Heart left ventricle (tissue), 13 donors: ENCODE data around the gene ZRANB1.

Source experiments
- POLR2A ChIP-seq, 2 donors: fragments of 450-650 bp; IDR thresholded peaks; one replicate each; pipeline ENCODE4 v1.6.1; 2017; ENCODE audit warnings: antibody characterized with exemption in 2 of 2, mild to moderate bottlenecking in 2 of 2, moderate library complexity in 2 of 2
- TF ChIP-seq, protein P1 (sequence below), 12 donors: fragments of 200-600 bp; sonication (generic) in 4 of 12; IDR thresholded peaks; one replicate each; pipeline versions ENCODE4 v1.5.0 to v1.8.0; 2018 to 2022; ENCODE audit warnings: antibody characterized with exemption in 12 of 12, mild to moderate bottlenecking in 5 of 12
- donor health status: ischemic (EF 13 %, LVEDD 7.1; RV severe dilation, severe dysfunction).
- donor health status: DM: no; HTN: yes; CAD: no.
- donor health status: DM: no; HTN: no; CAD: no.
- donor health status: ischemic (EF 25% LVEDD 6.9; RV normal size, moderate dysfunction).
- donor health status: ischemic (EF 25% LVEDD 5.7; RV mildly dilated, moderate dysfunction).
- donor health status: ischemic (EF 35%, LVEDD 5.7; RV mildly dilated, moderate dysfunction).
- donor health status: nonischemic (EF 11% LVEDD 7.7; RV severe dilation, severe dysfunction).
- donor health status: DM: yes; HTN: yes; CAD: no.
- donor health status: PGD.
- donor health status: ischemic (EF 29% LVEDD 5.4; RV normal size, mild dysfunction).
- donor health status: nonischemic (EF 23%, LVEDD 6.1; RV moderate dilation, normal function).

DNA sequence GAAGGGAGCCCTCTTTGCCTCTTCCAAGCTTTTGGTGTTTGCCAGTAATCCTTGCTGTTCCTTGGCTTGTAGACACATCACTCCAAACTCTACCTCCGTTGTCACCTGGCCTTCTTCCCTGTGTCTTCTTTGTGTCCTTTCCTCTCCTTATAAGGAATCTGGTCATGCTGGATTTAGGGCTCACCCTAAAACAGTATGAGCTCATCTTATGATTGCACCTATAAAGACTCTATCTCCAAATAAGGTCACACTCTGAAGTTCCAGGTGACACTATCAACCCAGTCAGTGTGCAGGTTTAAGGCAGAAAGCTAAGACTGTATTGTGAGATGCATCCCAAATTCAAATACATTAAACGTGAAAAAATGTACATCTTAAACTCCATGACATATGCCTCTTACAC is 49.0 kb upstream of the ZRANB1 start:
- TF ChIP-seq, protein P1, sequence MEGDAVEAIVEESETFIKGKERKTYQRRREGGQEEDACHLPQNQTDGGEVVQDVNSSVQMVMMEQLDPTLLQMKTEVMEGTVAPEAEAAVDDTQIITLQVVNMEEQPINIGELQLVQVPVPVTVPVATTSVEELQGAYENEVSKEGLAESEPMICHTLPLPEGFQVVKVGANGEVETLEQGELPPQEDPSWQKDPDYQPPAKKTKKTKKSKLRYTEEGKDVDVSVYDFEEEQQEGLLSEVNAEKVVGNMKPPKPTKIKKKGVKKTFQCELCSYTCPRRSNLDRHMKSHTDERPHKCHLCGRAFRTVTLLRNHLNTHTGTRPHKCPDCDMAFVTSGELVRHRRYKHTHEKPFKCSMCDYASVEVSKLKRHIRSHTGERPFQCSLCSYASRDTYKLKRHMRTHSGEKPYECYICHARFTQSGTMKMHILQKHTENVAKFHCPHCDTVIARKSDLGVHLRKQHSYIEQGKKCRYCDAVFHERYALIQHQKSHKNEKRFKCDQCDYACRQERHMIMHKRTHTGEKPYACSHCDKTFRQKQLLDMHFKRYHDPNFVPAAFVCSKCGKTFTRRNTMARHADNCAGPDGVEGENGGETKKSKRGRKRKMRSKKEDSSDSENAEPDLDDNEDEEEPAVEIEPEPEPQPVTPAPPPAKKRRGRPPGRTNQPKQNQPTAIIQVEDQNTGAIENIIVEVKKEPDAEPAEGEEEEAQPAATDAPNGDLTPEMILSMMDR (IDR thresholded peaks at IDR 0.05), result no peak
- TF ChIP-seq POLR2A (IDR thresholded peaks at IDR 0.05), result no peak
